LNCaP clone FGC (cell line): ENCODE results near the gene NUDT14.

Experiments used
- DNase-seq: peaks from one replicate; pipeline ENCODE4 v3.0.0-alpha.2; 2011; ENCODE audit warnings: low read depth
- H3K4me3 ChIP-seq: 2 replicates; pipeline ENCODE4 v1.5.1; 2011; ENCODE audit warnings: mild to moderate bottlenecking, low read depth, low read length, control low read depth
- TF ChIP-seq, protein P1 (sequence below): IDR thresholded peaks from 2 replicates; pipeline ENCODE4 v1.5.1; 2012; ENCODE audit warnings: mild to moderate bottlenecking; ENCODE audit not compliant: control insufficient read depth, insufficient read depth; ENCODE audit errors: extremely low read depth

The NUDT14 gene

DNA sequence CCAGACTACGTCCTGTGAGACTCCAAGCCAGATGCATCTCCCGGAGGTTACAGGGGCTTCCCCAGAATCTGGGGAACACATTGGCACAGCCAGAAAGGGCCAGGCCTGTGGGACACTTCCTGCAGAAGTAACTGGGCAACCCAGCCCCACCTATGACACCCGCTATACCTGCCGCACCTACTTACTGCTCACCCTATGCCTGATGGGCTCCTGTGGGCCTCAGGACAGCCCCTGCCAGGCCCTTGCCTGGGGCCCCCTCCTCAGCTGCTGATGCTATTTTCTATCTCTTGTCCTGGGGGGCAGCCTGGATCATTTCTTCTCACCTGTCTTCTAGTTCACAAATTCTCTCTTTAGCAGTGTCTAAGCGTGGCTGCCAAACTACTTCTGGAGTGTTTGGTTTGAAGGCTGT lies 41.3 kb downstream of the NUDT14 start:
- no peak overlapping the region for H3K4me3 ChIP-seq
- TF ChIP-seq, protein P1, sequence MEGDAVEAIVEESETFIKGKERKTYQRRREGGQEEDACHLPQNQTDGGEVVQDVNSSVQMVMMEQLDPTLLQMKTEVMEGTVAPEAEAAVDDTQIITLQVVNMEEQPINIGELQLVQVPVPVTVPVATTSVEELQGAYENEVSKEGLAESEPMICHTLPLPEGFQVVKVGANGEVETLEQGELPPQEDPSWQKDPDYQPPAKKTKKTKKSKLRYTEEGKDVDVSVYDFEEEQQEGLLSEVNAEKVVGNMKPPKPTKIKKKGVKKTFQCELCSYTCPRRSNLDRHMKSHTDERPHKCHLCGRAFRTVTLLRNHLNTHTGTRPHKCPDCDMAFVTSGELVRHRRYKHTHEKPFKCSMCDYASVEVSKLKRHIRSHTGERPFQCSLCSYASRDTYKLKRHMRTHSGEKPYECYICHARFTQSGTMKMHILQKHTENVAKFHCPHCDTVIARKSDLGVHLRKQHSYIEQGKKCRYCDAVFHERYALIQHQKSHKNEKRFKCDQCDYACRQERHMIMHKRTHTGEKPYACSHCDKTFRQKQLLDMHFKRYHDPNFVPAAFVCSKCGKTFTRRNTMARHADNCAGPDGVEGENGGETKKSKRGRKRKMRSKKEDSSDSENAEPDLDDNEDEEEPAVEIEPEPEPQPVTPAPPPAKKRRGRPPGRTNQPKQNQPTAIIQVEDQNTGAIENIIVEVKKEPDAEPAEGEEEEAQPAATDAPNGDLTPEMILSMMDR: no peak
- DNase-seq: no peak

DNA sequence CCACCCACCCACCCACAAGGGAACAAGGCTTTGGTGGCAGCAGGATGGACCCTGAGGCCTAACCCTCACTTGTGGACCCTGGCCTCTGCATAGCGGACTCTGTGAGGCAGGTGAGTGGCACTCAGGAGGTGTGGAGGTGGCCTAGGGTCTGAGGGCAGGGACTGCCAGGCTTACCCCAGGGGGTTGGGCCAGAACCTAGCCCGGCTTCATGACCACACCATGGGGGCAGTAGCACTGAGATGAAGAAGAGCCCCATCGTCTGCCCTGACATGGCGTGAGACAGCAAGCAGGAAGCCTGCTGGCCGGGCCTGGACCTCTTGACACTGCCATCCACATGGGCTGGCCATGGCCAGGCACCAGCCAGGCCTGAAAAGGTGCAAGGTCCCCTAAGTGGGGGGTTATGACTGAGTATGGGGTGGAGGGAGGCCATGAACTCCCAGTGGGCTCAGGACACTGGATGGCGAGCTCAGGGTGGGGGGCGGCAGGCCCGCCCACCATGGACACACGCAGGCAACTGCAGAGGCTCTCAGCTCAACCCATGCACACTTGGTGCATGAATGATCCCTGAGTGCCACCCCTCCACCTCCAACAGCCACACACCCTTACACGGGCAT lies 41.8 kb downstream of the NUDT14 start:
- H3K4me3 ChIP-seq: no peak overlapping the region
- no peak for DNase-seq
- TF ChIP-seq, protein P1: no peak

DNA sequence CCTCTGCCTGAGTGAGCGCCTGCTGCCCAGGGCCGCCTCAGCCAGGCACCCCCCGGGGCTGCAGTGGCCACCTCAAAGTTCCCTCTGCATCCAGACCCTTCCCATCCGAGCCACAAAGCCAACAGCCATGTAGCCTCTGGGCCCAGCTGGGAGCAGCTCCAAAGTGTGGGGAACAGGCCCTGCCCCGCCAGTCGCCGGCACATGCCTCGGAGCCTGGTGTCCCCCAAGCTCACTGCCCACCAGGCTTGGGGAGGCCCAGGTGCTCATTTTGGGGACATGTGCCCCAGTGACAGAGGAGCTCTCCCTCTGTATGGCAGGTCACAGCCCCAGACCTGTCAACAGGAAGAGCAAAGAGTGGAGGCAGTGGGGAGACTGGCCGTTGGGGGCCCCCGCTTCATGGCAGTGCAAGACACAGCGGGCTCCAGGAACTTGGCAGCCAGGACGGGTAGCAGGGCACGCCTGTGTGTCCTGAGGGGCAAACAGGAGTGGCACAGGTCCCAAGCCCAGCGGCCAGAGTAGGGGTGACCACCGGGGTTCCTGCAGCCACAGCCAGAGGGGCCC lies 42.5 kb downstream of the NUDT14 start:
- TF ChIP-seq, protein P1: no peak
- no peak for DNase-seq
- H3K4me3 ChIP-seq: no peak overlapping the region

DNA sequence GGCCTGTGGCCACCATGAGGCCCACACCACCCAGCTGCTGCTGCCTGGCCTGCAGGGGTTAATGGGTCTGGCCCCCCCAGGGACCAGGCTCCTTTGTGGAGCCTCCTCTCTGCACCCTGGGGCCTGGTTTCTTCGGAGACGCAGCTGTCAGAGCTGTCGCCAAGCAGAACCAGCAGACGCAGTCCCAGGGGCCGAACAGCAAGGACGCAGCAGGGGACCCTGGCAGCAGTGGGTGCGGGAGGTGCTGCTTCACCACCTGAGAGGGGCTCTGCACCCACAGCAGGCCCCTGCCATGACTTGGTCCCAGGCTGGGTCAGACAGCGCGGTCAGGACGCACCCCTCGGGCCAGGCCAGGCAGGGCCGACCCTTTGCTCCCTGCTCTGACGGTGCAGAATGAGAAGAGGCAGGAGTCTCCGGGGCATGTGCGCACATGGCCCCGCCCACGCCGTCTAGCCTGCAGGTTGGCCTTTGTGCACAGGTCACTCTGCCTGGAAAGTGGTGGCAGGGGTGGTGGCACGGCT lies 43.0 kb downstream of the NUDT14 start:
- TF ChIP-seq, protein P1: no peak
- no peak overlapping the region for H3K4me3 ChIP-seq
- DNase-seq: no peak

DNA sequence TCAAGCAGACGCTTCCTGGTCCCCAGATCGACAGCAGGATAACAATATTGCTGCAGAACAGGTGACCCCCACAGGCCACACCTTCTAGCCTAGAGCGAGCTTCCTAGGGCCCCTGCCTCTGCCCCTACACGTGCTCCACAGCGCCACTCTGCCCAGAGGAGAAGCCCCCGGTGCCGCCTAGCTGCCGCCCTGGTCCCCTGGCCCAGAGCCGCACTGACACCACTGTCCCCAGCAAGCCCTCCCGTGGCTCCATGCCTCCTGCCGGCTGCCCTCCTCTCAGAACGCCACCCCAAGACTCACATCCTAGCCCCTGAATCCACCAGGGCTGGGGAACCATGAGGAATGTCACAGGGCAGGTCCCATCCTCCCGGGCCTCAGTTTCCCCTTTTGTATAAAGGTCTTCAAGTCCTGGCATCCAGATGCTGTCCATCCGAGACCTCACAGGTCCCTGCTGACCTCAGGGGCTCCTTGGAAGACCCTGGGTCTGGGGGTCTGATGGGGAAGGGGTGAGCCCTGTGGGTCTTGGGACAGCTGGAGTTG lies 43.6 kb downstream of the NUDT14 start:
- TF ChIP-seq, protein P1: no peak
- DNase-seq: no peak
- no peak overlapping the region for H3K4me3 ChIP-seq

DNA sequence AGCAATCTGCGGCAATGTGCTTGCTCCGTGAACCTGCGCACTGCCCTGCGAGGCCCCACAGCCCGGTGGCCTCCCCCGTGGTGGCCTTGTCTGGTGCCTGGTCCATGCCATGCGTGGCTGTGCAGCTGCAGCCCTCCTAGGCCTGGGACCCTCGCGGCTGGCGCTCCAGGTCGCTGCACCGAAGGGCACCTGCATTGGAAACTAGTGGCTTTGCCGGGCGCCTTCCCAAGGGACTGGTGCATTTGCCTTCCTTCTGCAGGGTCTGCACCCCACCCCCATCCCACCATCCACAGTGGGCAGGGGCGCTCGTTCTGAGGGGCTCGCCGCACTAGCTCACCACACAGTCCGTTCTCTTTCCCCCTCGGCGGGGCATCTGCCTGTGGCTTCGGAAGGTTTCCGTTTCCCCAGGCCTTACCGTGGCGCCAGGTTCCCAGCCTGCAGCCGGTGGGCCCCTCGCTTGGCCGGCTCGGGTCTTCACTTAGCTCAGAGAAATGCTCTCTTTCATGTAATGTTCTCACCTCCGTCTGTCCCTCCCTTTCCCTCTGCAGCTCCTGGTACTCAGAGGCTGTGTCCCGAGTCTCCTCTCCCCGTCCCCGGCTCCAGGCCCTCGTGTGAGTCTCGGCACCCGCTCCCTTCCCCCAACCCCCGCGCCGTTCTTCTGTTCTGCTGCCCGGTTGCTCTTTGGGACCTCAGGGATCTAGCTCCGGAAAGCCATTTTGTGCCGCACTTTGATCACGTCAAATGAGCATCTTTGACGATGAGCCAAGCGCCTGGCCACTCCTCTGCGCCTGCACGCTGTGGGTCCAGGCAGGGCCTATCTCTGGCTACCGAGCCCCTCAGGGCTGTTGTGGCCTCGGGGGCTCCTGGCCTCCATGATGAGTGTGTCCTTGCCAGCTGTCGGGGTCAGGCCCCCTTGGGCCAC lies 44.5 kb downstream of the NUDT14 start:
- no peak for DNase-seq
- TF ChIP-seq, protein P1: no peak
- H3K4me3 ChIP-seq: no peak overlapping the region
